ENCODE measurements around the gene OGFOD3. TPM values are rescaled to one million over a fixed set of nuclear protein-coding genes. Genes with fewer than 3 reads are reported as not detected.
"Not testable (repeated sequence)": the region's sequence is repeated elsewhere in the genome, so short reads cannot be mapped to it uniquely, and the experiment has no call there.

Gene OGFOD3, protein sequence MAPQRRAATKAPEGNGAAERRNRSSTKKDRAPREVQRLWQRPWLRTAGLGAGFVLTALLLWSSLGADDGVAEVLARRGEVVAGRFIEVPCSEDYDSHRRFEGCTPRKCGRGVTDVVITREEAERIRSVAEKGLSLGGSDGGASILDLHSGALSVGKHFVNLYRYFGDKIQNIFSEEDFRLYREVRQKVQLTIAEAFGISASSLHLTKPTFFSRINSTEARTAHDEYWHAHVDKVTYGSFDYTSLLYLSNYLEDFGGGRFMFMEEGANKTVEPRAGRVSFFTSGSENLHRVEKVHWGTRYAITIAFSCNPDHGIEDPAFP
- total RNA-seq, result 18.4 TPM

DNA sequence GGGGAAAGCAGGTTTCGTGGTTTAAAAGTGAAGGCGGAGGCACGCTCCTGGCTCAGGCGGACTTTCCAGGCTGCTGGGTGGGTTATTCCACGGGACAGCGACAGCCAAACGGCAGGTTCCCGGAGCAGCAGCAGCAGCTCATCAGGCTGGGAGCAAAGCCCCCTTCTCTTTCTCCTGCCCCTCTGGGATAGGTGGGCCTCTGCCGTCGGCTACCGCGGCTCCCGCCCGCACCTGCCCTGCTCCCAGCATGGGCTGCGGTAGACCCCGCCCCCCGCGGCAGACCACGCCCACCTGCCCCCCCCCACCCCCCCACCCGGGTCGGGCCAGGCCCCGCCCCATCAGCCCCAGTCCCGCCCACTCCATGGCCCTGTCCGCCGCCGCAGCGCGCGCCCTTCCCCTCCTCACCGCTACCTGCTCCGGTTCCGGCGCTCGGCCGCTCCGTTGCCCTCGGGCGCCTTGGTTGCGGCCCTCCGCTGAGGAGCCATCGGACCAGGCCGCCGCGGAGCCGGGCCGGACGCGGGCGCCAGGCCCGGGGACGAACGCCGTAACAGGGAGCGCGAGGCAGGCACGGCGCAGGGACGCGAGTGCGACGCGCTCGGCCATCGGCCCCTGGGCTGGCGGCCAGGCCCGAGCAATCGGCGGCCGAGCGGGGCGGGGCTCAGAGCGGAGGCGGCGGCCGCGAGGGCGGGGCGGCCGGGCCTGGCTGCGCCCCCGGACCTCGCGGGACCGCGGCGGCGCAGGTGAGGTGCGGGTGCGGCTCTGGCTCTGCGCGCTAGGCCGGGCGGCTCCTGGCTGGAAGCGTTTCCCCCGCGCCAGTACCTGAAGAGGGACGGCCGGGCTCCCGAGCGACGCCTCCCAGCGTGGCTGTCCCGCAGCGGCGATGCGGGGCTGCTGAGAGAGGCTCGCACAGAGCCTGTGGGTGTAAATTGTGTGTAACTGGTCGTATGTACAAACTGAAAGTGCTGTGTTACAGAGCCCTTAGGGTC, at the start of gene OGFOD3, which contains the start of gene HEXD:
OGFOD3 (minus strand) TSS at position 586 of the 986 bp plus-strand sequence; CDS start at position 485, 101 bp downstream.
HEXD (plus strand) TSS at position 347 of the 986 bp plus-strand sequence. CDS start 1,453 bp downstream, outside the sequence.
- DNase-seq (ENCODE audit: low spot score), result peak; percentile 90
- peak; percentile 93 for ATAC-seq

DNA sequence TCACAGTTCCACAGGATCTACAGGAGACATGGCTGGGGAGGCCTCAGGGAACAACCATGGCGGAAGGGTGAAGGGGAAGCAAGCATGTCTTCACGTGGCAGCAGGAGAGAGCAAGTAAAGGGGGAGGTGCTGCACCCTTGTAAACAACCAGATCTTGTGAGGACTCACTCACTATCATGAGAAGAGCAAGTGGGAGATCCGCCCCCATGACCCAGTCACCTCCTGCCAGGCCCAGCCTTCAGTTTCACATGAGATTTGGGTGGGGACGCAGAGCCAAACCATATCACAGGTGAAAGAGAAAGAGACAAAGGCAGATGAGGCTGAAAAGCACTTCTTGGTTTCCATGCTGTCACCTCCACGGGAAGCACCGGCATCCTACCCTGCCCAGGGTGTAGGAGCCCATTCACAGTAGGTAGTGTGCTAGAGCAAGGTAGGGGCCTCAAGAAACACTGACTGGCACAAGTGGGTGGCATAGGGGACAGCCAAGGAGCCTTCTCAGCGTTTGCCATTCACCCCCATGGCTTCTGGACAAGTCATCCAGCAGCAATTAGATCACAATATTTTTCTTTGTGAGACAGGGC, 46.7 kb upstream of the OGFOD3 start:
- ATAC-seq (no peak), DNase-seq (ENCODE audit: low spot score) (no peak)

DNA sequence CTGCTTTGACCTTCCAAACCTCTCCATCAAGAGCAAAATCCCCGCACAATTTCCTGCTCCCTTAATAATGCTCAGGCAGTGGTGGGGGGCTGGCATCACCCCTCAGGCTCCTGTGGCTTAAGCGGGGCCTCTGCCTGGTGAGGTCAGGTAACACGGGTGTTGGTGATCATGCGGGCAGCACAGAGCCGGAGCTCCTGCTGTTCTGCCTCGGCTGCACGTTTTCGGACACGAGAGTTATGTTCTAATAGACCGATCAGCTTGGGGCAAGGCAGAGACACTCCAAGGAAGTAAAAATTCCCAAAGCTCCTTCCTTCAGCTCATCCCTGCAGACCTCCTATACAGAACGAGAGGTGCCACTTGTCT, 46.2 kb upstream of the OGFOD3 start:
- DNase-seq (ENCODE audit: low spot score) (no peak), ATAC-seq (no peak)

DNA sequence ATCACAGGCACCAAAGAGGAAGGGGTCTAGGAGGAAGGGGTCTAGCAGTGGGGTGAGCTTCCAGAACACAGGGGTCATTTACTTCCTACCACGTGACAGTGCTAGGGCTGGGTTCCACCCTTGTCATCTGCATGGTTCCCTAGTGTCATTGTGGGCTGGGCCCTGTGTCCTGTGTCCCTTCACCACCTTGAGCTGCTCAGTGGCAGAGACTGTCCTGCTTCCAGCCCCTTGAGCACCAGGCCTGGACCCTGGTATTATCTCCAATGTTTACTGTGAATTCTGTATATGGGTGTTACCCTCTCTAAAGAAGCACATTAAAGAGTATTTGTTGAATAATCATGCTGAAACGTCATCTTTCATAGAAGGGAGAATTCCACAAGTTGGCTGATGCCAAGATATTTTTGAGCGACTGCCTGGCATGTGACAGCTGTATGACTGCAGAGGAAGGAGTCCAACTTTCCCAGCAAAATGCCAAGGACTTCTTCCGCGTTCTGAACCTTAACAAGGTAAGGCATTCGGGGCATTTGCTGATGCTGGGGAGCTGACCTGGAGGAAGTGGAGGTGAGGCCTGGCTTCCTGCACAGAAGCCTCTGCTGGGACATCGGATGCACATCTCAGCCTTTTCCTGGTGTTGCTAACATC, 45.7 kb upstream of the OGFOD3 start:
- DNase-seq (ENCODE audit: low spot score), result no peak
- no peak for ATAC-seq

DNA sequence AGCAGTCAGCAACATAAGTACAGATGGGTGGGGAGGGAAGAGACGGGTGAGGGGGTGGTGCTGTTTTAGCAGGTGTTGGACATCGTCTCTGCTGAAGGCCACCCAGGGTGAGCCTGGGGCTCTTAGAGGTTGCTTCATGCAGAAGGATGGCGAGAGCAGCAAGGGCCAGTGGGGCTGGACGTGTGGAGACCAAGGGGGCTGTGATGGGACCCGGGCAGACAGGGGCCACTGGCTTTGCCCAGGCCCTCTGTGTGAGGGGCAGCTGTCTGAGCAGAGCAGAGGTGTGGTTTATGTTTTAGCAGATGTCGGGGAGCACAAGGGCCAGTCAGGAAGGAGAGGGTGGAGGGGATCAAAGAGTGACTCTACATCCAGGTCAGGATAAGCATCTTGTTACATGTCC, 45.0 kb upstream of the OGFOD3 start:
- DNase-seq (ENCODE audit: low spot score), result no peak

DNA sequence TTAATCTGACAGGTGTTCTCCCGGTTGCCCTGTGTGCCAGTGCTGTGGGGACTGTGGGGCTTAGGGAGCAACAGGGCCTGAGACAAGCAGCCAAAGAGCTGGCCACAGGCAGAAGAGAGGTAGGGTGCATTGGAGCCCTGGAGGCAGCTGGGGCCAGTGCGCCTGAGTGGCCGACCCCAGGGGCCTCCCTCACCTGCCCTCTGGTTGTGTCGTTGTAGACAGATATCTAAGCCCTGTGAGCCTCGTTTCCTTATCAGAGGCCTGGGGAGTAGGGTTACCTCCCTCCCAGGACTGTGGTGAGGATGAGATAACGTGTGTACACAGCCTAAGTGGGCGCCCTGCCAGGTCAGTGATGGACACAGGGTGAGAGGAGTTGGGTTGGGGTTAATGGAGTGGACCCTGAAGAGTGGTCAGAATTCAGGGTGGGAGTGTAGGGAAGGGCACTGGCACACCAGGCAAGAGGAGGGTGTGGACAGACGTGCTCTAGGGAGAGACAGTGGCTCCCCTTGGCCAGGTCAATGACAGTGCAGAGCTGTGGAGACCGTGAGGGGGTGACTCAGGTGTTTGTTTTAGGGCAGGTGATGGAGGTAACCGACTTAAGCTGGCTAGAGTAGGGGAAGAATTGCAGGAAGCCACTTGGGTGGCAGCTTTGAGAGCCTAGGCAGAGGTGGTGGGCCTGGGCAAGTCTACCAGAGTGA, 43.6 kb upstream of the OGFOD3 start:
- no peak for DNase-seq (ENCODE audit: low spot score)
- no peak for ATAC-seq

More for the DNA sequence above, 45.0 kb upstream of the OGFOD3 start:
- no peak for ATAC-seq

DNA sequence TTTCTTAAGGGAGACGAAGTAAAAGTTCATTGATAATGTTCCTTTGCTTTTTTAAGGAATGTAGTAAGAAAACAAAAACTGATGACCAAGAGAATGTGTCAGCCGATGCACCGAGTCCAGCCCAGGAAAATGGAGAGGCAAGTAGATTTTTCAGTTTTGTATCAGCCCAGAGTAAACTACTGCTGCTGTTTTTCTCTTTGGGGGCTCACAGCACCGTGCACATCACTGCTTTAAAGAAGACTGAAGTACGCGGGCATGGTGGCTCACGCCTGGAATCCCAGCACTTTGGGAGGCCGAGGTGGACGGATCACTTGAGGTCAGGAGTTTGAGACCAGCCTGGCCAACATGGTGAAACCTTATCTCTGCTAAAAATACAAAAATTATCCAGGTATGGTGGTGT, 41.5 kb upstream of the OGFOD3 start:
- DNase-seq (ENCODE audit: low spot score); ATAC-seq: not testable (repeated sequence)

DNA sequence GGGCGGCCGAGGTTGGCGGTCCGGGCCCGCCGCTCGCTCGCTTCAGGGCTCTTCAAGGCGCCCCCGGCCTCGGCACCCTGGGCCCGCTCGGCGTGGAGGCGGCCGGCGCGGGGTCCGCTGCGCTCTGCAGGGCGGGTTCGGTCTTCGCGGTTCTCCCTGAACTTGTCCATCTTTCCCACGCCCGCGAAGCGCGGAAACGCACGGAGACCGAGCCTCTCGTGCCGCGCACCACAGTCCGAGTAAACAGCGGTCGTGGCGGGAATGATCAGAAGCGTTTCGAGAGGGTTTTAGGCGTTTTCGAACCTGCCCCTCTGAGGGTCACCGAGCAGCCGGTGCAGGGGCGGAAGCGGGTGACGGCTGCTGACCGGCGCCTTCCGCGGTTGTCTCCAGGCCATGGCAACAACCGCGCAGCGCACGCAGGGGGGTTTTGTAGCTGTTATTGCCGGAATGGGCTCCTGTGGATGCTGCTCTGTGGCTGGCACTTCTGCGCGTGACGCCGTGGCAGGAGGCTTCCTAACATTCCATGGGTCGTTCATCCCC, 40.6 kb upstream of the OGFOD3 start:
- no peak for DNase-seq (ENCODE audit: low spot score)
- peak; percentile 4 for ATAC-seq

DNA sequence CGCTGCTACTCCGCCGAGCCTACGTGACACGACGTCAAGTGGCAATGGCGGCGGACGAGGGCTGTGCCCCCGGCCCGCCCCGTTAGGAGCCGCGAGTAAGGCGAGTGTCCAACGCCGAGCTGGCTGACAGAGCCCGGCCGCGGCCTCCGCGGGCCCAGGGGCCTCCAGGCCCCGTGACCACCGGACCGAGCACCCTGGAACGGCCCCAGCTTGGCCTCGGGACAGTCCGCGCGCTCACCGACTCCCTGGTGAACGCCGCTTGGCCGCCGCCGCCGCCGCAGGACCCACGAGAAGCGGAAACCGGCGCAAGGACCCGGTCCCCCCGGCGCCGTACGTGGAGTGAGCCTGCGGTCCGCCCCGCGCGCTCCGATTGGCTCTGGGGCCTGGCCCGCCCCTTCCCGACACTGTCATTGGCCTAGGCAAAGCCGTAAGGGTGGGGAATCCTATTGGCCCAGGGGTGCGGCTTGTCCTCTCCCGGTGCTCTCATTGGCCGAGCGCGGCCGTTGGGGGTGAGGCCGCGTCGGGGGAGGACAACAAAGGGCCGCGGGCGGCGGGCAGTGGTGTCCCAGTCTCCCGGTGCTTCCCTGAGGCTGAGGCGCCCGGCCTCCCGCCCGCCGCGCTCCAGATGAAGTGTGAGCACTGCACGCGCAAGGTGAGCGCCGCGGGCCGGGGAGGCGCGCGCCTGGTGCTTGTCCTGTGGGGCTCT, 39.9 kb upstream of the OGFOD3 start, which contains the start of gene NARF:
NARF (plus strand) TSS at position 563 of the 706 bp plus-strand sequence; CDS start at position 626, 63 bp downstream.
- DNase-seq (ENCODE audit: low spot score) (peak; percentile 97), ATAC-seq (peak; percentile 93)

DNA sequence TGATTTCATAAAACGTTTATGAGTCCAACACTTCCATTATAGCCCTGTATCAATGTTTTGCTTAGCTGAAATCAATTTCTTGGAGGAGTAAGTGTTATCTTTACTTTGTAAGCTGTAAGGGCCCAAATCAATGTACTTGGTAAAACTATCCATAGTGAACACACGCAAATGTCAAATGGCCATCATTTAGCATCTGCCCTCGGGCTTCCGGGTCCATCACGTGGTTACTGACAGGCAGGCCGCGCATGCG, 39.5 kb upstream of the OGFOD3 start:
- no peak for DNase-seq (ENCODE audit: low spot score)
- no peak for ATAC-seq

DNA sequence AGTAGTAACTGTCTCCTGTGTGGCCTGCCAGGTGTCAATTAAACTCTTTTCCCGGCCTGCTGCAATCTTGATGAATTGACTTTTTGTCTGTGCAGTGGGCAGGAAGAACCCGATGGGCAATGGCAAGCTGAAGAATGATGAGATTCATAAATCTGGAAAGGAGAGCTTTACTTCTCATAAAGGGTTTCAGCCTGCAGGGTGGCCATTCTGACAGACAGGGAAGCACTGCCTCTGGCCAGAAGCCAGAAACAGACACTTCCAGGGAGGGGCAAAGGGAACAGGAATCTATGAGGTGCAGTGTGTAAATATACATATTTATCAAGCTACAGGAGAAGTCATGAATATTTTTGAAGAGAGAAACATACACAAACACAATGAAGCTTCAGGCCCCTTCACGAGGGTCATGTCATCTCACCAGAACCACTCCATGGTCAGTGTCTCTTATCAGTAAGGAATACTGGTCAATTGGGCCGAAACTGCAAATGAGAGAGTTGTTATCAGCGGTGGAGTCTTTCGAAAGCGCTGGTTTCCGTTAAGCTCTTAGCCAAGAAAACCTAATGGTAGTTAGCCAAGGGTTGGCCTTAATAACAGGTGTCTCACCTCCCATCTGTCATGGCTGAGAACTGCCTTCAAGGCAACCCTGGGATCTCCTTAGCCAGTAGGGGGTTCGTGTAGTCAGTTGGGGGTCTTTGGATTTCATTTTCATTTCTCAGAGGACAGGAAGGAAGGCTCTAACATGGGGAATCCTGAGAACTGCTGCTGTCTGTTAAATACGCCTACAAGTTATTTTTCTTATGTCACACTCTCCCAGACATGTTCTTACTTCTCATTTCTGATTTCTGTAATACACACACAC, 38.9 kb upstream of the OGFOD3 start:
- ATAC-seq, result peak; percentile 5
- DNase-seq (ENCODE audit: low spot score), result no peak

DNA sequence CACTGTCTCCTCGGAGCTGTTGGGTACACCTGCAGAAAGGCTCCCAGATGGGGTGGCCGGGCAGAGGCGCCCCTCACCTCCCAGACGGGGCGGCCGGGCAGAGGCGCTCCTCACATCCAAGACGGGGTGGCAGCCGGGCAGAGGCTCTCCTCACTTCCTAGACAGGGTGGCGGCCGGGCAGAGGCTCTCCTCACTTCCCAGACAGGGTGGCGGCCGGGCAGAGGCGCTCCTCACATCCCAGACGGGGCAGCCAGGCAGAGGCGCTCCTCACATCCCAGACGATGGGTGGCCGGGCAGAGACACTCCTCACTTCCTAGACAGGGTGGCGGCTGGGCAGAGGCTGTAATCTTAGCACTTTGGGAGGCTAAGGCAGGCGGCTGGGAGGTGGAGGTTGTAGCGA, 35.3 kb upstream of the OGFOD3 start:
- ATAC-seq; DNase-seq (ENCODE audit: low spot score): not testable (repeated sequence)

DNA sequence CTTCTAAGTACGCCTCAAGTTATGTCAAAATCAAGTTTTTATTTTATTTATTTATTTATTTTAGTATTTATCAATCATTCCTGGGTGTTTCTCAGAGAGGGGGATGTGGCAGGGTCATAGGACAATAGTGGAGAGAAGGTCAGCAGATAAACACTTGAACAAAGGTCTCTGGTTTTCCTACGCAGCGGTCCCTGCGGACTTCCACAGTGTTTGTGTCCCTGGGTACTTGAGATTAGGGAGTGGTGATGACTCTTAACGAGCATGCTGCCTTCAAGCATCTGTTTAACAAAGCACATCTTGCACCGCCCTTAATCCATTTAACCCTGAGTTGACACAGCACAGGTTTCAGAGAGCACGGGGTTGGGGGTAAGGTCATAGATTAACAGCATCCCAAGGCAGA, 34.8 kb upstream of the OGFOD3 start:
- not testable (repeated sequence) for ATAC-seq; DNase-seq (ENCODE audit: low spot score)

DNA sequence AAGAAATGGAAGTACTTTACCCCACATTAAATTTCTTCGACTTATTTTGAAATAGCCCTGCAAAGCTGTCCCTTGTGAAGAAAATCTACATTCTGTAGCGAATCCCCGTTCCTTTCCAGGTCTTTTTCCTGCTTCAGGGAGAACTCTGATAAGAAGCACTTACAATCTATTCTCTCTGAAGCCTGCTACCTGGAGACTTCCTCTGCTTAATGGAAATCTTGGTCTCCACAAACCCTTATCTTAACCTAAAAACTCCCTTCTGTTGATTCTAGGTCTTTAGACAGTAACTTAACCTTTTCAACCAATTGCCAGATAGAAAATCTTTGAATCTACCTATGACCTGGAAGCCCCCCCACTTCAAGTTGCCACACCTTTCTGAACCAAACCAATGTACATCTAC, 33.8 kb upstream of the OGFOD3 start:
- DNase-seq (ENCODE audit: low spot score) (no peak), ATAC-seq (no peak)

DNA sequence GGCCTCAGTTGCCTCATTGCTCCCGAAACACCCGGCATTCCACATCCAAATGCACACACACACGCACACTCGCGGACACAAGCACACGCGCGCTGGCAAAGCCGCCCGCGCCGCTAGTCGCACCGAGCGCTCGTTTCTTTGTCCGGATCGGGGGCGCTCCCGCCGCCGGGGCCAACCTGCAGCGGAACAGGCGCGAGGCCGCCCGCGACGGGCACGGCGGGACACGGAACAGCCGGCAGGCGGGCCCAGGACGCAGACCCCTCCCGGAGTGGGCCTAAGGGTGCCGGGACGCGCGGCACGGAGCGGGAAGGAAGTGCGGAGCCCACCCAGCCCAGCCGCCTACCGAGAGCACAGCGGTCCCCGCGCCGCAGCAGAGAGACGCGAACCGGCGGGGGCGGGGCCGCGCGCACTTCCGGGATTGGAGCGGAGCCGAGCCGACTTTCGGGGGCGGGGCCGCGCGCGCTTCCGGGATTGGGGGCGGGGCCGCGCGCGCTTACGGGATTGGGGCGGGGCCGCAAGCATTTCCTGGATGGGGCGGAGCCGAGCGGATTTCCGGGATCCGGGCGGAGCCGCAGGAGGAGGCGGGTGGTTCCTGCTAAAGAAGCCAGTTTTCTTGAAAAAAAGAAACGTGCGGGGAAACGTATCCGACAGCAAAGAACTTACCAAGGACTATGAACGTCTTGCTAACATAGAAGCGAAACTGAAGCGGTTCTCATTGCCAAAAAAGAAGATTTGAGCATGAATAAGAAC, 32.1 kb upstream of the OGFOD3 start, which contains the start of gene CYBC1:
CYBC1 (minus strand) TSS at position 396 of the 750 bp plus-strand sequence. CDS start 1,498 bp downstream, outside the sequence.
- ATAC-seq (peak; percentile 96), DNase-seq (ENCODE audit: low spot score) (peak; percentile 92)

DNA sequence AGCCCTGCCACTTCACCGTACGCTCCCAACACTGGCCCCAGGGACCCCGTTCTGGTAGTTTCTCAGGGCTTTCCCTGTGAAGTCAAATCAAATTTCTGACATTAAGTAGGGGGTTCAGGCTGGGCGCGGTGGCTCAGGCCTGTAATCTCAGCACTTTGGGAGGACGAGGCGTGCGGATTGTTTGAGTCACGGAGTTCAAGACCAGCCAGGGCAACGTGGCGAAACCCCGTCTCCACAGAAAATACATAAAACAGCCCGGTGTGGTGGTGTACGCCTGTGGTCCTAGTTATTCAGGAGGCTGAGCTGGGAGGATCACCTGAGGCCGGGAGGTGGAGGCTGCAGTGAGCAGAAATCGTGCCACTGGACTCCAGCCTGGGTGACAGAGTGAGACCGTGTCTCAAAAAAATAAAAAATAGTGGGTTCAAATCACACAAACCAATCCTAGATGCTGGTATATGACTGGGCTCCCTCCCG, 31.5 kb upstream of the OGFOD3 start:
- ATAC-seq (no peak), DNase-seq (ENCODE audit: low spot score) (no peak)

DNA sequence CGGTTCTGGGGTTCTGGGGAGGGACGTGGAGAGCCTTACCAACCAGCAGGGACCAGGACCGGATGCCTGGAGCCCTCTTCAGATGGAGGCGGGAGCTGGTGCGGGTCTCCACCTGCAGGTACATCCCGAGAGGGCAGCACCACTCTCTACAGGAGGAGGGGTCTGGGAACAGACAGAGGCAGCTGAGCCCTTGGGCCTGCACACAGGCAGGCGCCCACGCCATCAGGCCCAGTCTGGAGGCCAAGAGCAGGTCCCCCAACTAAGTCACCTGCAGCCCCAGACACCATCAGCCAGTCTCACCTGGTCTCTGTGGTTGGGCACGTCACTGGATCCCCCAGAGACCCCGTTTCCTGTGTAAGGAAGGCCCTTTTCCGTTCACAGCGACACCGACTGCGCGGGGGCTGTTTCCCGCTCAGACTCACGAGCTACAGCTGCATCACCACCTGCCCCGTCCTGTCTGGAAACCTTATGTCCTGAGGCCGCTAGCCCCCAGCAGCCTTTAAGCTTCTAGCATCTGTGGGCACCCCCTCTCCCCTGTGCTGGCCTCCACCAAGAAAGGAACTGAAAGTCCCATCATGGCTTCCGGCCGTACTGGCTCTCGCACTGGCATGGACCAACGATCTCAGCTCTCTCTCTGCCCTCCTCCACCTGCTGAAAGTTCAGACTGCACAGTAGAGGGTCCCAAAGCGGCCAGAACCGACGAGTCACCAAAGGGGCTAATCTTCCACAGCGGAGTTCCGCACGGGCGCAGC, 30.9 kb upstream of the OGFOD3 start:
- ATAC-seq, result no peak

More for the DNA sequence above, 30.9 kb upstream of the OGFOD3 start:
- DNase-seq (ENCODE audit: low spot score), result no peak

All from left lobe of liver (tissue), 2 donors.